ENCODE measurements around the gene ASCL1. TPM values are rescaled to one million over a fixed set of nuclear protein-coding genes. Genes with fewer than 3 reads are reported as not detected.

The ASCL1 gene
- total RNA-seq, 1 experiment from 2014 or later: not detected

DNA sequence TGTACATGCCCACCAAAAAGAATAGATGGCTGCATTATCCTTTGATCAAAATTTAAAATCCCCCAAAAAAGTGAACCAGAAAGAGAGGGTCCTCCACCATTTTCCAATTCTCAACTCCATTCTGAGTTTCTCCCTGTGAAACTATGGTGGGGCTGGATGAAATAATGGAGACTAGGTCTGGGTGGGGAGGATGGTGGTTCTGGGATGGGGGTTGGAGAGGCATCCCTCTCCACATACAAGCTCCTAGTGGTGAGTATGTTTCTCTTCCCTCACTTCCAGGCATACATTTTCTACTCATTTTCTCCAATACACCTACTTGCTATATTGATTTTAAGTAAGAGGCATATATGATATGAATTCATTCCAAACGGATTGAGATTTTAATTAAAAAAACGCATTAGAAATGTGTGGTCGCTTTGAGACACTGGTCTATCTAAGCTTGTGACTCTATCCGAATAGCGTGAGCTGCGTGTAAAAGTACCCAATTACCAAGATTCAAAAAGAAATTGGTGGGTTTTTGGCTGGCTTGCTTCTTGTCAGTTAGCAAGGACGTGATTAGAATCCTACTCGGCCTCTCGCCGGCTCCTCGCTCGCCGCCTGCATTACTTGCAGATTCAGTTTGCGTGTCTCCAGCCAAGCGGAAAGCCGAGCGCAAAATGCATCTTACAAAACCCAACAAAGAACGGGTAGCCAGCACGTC, 3.4 kb downstream of the ASCL1 start:
- TF ChIP-seq EZH2 (IDR thresholded peaks at IDR 0.05; ENCODE audit: borderline replicate concordance, low read depth, low read length, poor library complexity, severe bottlenecking): no peak
- no peak for TF ChIP-seq CTCF (conservative IDR thresholded peaks at IDR 0.05; ENCODE audit: low read depth, low read length)
- Histone ChIP-seq H3K27me3 (replicated peaks; ENCODE audit: insufficient read depth, low read depth, low read length, poor library complexity) (peaks cover 100% of the 10 kb centered on the region), H3K27ac (ENCODE audit: low read depth, low read length, poor library complexity, severe bottlenecking) (no peak overlapping the region), H3K36me3 (ENCODE audit: insufficient read depth, low read length, poor library complexity, severe bottlenecking) (no peaks in the 10 kb centered on the region), H3K4me1 (ENCODE audit: insufficient read depth, low read length, poor library complexity, severe bottlenecking) (no peaks in the 10 kb centered on the region), H3K9me3 (ENCODE audit: low read depth, low read length, poor library complexity, severe bottlenecking) (no peaks in the 10 kb centered on the region), H3K4me3 (ENCODE audit: low read depth, low read length, poor library complexity, severe bottlenecking) (no peak overlapping the region)
- intact Hi-C loops (cut with micrococcal nuclease; ENCODE audit: unreplicated experiment): no loop called here
- ChIA-PET CTCF (no interaction called here), POLR2A (ENCODE audit: low non-redundant PET) (no interaction called here)
- no peak for DNase-seq (ENCODE audit: low spot score)
- no TSS peak for BruUV-seq (replicated peaks)

DNA sequence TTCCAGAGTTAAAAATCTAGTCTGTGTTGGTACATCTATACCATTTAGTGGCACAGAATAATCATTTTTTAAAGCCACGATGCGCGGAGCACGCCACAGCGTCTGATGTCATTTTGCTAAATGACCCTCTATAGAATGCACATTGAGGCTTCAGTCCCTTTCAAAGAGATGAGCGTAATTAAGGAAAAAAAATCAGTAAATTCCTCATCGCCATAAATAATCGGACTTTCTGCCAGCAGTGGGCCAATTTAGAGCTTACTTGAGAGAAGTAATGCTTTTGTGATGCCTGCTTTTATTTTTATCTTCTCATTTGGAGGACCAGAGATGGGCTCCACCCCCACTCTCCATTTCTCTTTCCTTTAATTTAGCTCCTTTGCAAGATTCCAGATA, 4.0 kb downstream of the ASCL1 start:
- CTCF ChIA-PET: interaction anchor here (0.8 kb wide), 1 partner anchor 78 kb away, joined by 4 read pairs; no protein-coding TSS in a partner anchor
- H3K27me3 ChIP-seq (replicated peaks; ENCODE audit: insufficient read depth, low read depth, low read length, poor library complexity): peaks cover 100% of the 10 kb centered on the region

DNA sequence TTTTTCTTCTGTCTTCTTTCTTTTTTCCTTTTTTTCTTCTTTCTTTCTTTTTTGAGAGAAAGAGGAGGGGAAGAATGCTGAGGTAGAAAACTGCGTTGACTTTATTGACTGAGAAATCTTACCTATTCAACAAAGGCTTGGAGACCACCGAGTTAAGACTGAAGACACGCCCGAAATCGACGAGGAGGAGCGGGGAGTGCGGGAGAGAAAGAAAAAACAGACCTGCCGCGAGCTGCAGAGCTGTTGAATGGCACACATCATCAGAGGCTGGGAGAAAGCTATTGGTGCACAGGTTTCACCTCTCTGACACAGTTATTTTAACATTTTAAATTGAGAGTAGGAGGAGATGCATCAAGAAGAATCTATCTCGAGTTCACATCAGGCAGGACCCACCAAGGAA, 5.1 kb downstream of the ASCL1 start:
- TF ChIP-seq CTCF (conservative IDR thresholded peaks at IDR 0.05; ENCODE audit: low read depth, low read length) (no peak), EZH2 (IDR thresholded peaks at IDR 0.05; ENCODE audit: borderline replicate concordance, low read depth, low read length, poor library complexity, severe bottlenecking) (peak; percentile 59)
- BruUV-seq (replicated peaks): no TSS peak
- no peaks in the 10 kb centered on the region for H3K36me3 ChIP-seq (ENCODE audit: insufficient read depth, low read length, poor library complexity, severe bottlenecking)
- POLR2A ChIA-PET (ENCODE audit: low non-redundant PET): no interaction called here
- no peaks in the 10 kb centered on the region for H3K4me1 ChIP-seq (ENCODE audit: insufficient read depth, low read length, poor library complexity, severe bottlenecking)
- H3K27me3 ChIP-seq (replicated peaks; ENCODE audit: insufficient read depth, low read depth, low read length, poor library complexity): peaks cover 100% of the 10 kb centered on the region
- no peak overlapping the region for H3K27ac ChIP-seq (ENCODE audit: low read depth, low read length, poor library complexity, severe bottlenecking)
- DNase-seq (ENCODE audit: low spot score): no peak
- CTCF ChIA-PET: no interaction called here
- H3K9me3 ChIP-seq (ENCODE audit: low read depth, low read length, poor library complexity, severe bottlenecking): no peaks in the 10 kb centered on the region
- H3K4me3 ChIP-seq (ENCODE audit: low read depth, low read length, poor library complexity, severe bottlenecking): no peak overlapping the region
- intact Hi-C loops (cut with micrococcal nuclease; ENCODE audit: unreplicated experiment): no loop called here

More for the DNA sequence above, 4.0 kb downstream of the ASCL1 start:
- BruUV-seq (replicated peaks): no TSS peak
- Histone ChIP-seq H3K9me3 (ENCODE audit: low read depth, low read length, poor library complexity, severe bottlenecking) (no peaks in the 10 kb centered on the region), H3K27ac (ENCODE audit: low read depth, low read length, poor library complexity, severe bottlenecking) (no peak overlapping the region), H3K4me1 (ENCODE audit: insufficient read depth, low read length, poor library complexity, severe bottlenecking) (no peaks in the 10 kb centered on the region), H3K4me3 (ENCODE audit: low read depth, low read length, poor library complexity, severe bottlenecking) (no peak overlapping the region), H3K36me3 (ENCODE audit: insufficient read depth, low read length, poor library complexity, severe bottlenecking) (no peaks in the 10 kb centered on the region)
- DNase-seq (ENCODE audit: low spot score): no peak
- intact Hi-C loops (cut with micrococcal nuclease; ENCODE audit: unreplicated experiment): no loop called here
- TF ChIP-seq CTCF (conservative IDR thresholded peaks at IDR 0.05; ENCODE audit: low read depth, low read length) (no peak), EZH2 (IDR thresholded peaks at IDR 0.05; ENCODE audit: borderline replicate concordance, low read depth, low read length, poor library complexity, severe bottlenecking) (no peak)
- POLR2A ChIA-PET (ENCODE audit: low non-redundant PET): no interaction called here
